HG02852 (cell line): Measurements from ENCODE around the gene PRR9.
"Not testable (repeated sequence)": the region's sequence is repeated elsewhere in the genome, so short reads cannot be mapped to it uniquely, and the experiment has no call there.

Experiments used
- ATAC-seq: cut with Tn5 transposase; IDR thresholded peaks from one replicate; pipeline ENCODE4 v1.9.1; 2021; ENCODE audit warnings: mild to moderate bottlenecking, moderate library complexity; ENCODE audit not compliant: unreplicated experiment

Gene PRR9

DNA sequence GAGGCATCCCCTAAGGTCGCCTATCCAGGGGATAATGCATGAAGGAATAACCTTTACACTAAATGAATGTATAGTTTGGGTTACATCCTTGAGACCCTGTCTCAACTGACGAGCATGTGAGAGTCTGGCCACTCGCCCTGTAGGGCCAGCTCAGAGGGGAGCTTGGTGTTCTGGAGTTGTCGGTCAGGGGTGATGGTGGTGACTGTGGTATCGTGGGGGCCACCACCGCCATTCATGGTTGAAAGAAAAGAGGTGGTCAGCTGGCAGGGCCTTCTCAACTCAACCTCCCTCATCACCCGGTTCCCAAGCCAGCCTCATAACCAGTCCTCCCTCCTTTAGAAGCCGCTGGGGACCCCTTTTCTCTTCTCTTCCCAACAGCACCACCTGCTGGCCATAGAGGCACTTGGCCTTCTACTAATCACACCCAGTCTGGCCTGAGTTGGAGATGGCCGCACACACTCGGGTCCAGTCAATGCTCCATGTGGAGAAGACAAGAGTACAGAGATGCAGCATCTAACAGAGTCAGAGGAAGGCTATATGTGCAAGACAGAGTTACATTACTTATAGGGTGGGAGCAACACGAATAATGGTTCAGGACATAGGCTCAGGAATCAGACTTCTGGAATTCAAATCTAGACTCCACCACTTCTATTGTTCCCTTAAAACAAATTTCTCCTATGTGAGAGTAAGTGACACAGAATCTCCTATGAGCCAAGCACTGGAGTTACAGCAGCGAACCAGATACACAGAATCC lies 11.9 kb downstream of the PRR9 start:
- not testable (repeated sequence) for ATAC-seq

DNA sequence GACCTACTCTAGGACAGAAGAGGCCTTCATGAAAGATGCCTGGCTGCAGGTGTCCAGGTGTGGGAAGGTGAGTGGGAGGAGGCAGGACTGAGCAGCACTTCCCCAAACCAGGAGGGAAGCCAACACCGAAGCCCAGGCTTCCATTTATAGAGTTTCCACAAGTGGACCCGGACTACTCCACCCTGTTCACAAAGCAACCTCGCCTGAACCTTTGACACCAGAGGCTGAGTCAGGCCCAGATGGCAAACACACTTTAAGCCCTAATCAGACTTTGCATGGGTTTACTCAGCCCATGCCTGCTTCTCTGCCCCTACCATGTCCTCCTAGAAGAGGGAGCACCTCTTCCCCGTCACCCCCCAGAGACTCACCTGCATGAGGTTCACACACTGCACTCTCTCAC lies 14.0 kb downstream of the PRR9 start:
- ATAC-seq: no peak

DNA sequence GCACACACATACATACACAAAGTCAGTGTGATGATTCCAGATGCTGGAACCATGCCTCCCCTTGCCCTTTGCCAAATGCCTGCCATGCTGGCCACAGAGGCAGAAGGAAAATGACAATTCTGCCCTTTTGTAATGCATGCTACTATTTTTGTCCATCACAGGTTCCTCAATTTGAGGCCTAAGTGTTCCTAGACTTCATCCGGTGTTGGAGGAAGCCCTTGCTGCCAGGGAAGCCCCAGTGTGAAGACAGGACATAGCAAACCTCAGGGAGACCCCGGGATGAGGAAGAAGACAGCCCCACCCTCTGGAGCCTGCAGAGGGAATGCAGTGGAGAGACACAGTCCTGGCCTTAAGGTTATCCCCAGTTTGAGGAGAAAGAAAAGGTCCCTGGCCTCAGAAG lies 14.4 kb downstream of the PRR9 start:
- no peak for ATAC-seq

DNA sequence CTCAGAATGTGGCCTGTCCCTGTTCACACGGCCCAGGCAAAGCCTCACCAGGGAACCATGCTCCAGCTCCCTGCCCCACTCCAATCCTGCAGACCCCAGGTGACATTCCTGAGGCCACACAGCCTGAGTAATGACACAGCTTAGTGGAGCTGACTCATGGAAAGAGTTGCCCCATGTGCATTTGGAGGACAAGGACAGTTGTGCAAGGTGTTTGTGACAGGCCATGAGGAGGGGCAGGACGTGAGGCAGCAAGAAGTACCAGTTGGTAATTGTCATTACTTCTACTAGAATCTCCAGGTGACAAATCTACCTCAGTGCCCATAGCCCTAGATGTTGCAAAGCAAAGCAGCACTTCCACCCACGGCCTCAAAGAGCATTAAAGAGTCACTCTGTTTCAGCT lies 15.2 kb downstream of the PRR9 start:
- ATAC-seq: no peak

DNA sequence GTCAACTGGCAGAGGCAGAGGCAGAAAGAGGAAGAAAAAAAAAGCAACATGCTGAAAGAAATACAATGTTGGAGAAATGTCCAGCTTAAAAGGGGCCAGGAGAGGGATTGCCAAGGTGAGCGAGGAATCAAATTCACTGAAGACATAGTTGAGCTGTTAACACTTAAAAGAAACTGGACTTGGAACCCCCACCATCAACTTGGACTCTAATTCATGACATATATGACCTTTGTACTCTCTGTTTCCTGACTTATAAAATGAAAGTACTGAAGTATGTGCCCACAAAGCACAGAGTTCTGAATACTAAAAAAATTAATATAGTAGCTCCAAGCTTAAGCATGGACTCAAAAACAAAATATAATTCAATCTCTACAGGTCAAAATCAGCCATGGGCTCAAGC lies 16.1 kb downstream of the PRR9 start:
- no peak for ATAC-seq

DNA sequence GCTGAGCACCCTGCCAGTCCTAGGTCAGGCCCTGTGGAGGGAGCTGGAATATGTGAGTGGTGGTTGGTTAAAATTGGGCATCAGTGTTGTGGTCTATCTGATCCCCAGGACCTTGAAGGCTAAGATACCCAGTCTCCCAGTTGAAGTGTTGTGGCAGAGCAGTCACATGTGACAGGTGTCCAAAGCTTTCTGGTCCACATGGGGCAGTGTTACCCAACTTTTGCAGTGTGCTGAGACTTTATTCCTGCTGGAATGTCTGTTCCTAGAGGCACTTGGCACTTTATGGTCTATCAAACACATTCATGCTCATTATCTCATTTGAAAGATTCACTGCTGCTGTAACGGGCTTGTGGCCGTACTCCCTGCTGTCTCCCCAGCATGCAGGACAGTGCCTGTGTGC lies 21.1 kb downstream of the PRR9 start:
- ATAC-seq: no peak

DNA sequence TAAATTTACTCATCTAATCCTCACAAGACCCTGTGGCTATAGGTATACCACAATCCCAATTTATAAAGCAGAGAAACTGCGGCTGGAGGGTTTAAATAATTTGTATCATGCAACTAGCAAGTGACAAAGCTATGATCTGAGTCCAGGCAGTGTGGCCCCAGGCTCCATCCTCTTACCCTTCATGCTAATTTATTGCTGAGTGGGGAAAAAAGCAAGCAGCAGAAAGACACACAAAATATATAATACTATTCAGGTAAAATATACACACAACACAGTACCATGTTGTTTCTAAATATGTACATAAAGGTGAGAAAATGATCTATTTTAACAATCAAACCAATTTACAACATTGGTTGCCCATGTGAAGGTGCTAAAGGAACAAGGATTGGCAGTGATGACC lies 24.8 kb downstream of the PRR9 start:
- ATAC-seq: no peak

DNA sequence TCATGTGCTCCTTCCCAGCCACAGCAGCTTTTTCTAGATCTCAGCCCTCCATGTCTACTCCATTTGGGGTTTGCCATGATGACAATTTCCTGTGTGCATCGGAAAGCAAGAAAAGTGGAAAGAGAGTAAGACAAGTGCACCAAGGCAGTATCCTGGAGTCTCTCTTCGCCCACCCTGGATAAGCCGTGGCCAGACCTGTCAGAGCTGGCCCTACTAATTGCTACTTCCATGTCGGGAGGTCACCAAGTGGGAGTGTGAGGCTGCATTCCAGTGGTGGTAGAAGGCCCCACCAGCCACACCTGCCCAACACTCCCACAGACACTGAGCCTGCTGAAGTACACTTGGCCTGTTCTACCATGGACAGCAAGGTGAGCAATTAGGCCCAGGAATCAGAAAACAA lies 28.1 kb downstream of the PRR9 start:
- ATAC-seq: no peak

DNA sequence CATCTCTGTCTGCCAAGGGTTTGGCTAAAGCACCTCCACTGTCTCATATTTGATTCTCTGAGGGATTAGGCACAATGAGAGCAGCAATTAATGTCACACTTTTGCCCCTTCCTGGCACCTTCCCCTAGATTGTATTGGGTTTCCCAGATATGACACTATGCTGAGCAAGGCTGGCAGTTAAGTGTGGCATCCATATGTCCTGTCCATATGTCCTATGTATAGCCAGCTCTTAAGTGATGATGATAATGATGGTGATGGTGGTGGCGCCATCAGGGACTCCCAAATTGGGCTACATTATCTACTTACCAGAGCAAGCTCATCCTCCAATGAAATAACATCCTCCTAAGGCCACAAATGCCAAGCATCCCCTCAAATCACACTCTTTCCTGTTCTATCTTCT lies 28.6 kb downstream of the PRR9 start:
- ATAC-seq: no peak

DNA sequence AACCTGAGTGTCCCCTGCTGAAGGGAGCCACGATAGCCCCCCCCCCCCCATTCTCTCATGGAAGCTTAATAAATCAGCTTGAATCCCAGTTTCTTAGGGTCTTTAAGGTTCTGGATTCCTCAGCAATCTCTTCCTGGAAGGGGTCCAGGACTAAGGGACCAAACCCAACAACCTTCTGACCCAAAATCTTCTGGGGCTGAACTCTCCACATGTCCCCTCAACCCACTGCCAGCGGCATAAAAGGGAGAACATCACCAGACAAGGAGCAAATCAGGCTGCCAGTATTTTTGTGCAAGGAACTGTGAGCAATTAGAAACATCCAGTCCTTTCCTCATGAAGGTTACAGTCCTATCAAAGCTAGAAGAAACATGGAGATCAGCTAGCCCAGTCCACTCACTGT lies 29.4 kb downstream of the PRR9 start:
- ATAC-seq: no peak

DNA sequence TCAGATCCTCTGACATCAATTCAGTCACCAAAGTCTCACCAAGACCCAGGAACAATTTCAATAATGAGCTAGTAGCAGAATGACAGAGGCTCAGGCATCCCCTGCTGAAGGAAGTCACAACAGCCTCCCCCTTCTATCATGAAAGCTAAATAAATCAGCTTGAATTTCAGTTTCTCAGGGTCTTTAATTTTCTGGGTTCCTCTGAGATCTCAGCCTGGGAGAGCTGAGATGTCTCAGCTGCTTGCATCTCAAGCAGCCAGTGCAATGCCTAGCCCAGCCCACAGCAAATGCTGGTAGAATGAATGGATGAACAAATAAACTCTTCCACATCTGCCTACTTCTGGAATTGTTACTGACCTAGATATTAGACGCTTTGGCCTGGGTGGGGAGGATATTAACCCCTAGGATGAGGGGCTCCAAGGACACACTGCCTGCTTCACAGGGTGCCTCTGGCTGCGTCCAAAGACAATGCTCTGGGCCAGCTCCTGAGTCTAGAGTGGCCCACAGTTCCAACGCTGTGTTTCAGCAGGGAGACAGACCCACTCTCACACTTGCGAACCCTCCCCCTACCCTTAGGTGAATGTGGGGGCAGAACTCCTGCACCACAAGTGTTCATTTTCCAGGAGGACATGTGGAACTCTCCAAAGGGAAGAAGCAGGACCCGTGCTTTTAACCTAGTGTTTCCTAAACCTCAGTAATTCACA lies 30.9 kb downstream of the PRR9 start:
- no peak for ATAC-seq

DNA sequence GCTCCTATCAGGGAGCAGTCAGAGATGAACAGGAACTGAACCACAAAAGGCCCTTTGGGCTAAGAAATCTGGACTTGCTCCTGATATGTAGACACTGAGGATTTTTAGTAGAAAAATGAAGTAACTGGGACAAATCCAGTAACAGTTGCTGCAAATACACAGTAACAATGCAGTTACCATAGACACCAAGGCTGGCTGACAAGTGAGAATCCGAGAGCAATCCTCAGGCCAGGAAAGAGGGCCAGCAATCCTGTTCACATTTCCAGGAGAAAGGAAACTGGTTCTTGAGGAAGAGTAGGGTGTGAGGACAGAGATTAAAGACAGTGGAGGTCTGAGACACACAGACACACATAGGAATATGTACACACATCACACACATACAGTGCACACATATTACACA lies 32.8 kb downstream of the PRR9 start:
- ATAC-seq: no peak

DNA sequence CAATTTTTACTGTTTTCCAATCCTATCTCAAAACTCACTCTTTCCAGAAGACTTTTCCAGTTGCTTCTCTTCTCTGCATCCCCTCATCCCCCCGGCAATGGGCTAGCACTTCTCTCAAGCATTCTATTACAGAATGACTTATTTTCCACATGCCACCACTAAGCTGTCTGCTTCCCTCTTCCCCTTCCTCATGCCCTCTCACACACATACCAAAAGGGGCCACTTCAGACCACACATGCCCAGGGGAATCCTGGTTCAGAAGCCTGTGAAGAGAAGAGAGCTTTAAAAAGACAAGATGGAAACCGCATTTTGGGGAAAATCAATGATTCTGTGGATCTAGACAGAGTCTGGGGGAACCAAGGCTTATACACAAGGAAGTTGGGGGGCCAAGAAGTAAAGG lies 33.7 kb downstream of the PRR9 start:
- ATAC-seq: no peak

DNA sequence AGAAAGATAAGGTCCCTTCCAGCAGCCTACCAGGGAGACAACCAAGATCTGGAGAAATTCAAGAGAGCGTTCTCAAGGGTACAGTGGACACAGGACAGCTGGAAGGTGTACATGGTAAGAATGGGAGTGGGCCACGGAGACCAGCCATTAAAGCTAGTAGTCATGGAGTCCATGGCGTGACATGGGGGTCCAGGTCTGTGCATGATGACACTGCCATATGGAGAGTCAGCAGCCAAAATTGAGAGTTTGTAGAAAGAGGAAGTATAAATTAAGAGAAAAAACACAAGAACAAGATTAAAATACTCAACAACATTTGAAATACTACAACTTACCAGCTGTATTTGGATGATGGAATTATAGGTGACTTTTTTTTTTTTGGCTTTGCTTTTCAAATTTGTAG lies 34.2 kb downstream of the PRR9 start:
- ATAC-seq: no peak

DNA sequence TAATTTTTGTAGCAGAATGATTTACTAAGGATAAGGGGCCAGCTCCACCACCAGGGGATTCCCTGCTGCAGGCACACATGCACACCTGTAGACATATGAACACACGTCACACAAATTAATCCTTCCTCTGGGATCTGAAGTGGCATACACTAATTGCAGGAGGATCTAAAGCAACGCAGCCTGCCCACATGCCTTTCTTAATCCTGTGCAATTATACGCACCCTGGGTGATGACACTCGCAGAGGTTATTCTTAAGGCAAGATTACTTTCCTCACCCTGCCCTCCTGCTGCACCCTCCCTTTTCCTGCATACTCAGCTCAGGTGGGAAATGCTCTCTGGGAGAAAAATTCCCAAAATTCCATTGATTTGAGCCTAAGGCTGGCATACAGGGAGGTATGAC lies 34.6 kb downstream of the PRR9 start:
- no peak for ATAC-seq

DNA sequence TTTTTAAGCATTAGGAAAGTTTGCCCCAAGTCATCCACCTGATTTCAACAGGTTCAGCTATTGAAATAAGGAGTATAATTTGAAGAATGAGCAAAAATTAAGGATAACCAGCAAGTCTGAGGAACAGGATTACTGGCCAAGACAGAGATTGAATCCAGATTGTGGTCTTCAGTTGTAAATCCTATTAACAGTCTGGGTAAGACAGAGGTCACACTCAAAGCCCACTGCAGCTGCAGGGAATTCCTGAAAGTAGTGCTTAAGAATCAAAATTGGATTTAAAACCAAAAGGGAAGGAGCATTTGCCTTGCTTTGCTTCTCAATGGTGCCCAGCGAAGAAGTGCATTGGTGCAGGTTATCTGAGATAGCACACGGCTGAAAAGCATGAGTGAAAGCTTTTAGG lies 35.7 kb downstream of the PRR9 start:
- no peak for ATAC-seq

DNA sequence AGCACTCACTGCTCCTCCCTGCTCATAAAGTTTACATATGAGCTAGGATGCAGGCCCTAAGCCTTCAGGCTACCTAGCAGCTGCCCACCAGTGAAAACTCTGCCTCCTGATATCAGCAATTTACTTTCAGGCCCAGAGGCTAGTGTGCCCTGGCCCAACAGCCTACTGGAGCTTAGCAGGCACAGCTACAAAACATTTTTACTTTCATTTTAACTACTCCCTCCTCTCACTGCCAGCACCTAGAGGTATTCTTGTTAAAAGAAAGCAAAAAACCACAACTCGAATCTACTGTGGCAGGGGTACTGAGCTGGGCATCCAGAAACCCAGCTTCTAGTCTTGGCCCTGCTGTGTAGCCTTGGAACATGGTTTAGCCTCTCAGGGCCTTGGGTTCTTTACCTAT lies 36.3 kb downstream of the PRR9 start:
- no peak for ATAC-seq

DNA sequence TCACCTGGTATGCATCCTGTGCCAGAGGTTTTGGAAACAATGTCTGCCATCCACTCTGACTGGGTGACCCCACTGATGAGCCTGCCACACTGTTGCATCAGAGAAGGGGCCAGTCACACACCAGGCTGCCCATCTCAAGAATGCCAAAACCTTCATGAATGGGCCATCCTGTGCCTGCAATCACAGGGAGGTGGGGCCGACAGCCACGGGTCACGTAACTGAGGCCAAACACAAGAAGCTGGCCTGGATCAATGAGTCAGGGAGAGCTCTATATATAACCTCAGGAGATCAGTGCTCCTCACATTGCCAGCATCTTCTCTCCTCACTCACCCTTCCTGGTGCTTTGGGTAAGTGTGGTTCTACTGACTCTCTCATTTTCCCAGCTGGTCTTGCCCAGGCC lies 42.0 kb downstream of the PRR9 start, which contains the start of gene LORICRIN:
TSS of gene LORICRIN (plus strand) at position 301 of the 400 bp plus-strand sequence. CDS start 1,263 bp downstream, outside the sequence.
- no peak for ATAC-seq

DNA sequence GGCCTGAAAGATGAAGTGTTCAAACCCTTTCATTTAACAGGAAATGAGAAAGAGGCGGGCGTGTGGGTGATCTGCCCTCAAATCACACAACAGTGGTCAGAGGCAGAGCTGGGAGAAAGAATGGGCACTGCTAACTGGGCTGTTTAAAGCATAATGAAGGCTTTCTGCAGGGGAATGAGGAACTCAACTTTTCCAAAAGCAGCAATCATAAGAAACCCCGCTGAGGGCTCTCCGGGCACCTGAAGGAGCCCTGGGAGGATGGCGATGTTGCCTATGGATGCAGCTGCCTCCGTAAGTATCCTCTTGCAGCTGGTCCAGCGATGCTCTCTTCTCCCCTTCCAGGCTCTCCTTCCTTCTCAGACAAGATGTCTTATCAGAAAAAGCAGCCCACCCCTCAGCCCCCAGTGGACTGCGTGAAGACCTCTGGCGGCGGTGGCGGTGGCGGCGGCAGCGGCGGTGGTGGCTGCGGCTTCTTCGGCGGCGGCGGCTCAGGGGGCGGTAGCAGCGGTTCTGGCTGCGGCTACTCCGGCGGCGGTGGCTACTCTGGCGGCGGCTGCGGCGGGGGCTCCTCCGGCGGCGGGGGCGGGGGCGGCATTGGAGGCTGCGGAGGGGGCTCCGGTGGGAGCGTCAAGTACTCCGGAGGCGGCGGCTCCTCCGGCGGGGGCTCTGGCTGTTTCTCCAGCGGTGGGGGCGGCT lies 43.3 kb downstream of the PRR9 start:
- no peak for ATAC-seq

DNA sequence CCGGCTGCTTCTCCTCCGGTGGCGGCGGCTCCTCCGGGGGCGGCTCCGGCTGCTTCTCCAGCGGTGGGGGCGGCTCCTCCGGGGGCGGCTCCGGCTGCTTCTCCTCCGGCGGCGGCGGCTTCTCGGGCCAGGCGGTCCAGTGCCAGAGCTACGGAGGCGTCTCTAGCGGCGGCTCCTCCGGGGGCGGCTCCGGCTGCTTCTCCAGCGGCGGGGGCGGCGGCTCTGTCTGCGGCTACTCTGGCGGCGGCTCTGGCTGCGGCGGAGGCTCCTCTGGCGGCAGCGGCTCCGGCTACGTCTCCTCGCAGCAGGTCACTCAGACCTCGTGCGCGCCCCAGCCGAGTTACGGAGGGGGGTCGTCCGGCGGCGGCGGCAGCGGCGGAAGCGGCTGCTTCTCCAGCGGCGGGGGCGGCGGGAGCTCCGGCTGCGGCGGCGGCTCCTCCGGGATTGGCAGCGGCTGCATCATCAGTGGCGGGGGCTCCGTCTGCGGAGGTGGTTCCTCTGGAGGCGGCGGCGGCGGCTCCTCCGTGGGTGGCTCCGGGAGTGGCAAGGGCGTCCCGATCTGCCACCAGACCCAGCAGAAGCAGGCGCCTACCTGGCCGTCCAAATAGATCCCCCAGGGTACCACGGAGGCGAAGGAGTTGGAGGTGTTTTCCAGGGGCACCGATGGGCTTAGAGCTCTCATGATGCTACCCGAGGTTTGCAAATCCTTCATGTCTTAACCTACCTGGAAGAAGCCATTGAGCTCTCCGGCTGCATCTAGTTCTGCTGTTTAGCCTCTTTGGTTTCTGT lies 44.1 kb downstream of the PRR9 start:
- ATAC-seq: no peak

DNA sequence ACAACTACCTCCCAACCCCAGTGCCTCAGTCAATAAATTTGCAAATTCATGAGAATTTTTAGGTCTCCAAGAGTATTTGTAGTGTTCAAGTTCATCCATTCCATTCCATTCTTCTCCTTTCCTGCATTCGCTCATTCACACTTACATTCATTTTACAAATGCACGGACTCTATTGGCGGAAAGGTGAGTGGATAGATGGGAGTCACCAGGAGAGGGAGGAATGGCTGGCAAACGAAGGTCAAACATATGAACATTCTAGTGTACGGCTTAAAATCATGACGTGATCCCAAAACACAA lies 44.6 kb downstream of the PRR9 start:
- ATAC-seq: no peak
